Activated CD4-positive, alpha-beta memory T cell treated with anti-CD3 and anti-CD28 coated beads for 36 hours (primary cell): Measurements from ENCODE around the gene ACAP2. TPM values are rescaled to one million over a fixed set of nuclear protein-coding genes. Genes with fewer than 3 reads are reported as not detected.
"Not testable (repeated sequence)": the region's sequence is repeated elsewhere in the genome, so short reads cannot be mapped to it uniquely, and the experiment has no call there.

ENCODE experiments used
- CTCF ChIA-PET: fragments of 350-600 bp; sonication (Branson Sonifier 250); formaldehyde crosslinking; loops from one replicate; lab custom pipeline; 2021; ENCODE audit warnings: antibody characterized with exemption, inconsistent platforms; lab: Charles Lee
- POLR2A ChIA-PET: fragments of 350-600 bp; sonication (Branson Sonifier 250); formaldehyde crosslinking; loops from one replicate; lab custom pipeline; 2021; ENCODE audit warnings: antibody characterized with exemption; lab: Charles Lee
- DNase-seq: peaks from one replicate; pipeline ENCODE4 v3.0.0-alpha.2; 2020
- H3K27ac Mint-ChIP-seq: one replicate; pipeline ENCODE4 v1.8.0; 2021; ENCODE audit warnings: mixed read lengths
- H3K27me3 Mint-ChIP-seq: one replicate; pipeline ENCODE4 v1.8.0; 2021; ENCODE audit warnings: mixed read lengths
- H3K36me3 Mint-ChIP-seq: one replicate; pipeline ENCODE4 v1.8.0; 2021; ENCODE audit warnings: mixed read lengths
- H3K4me1 Mint-ChIP-seq: one replicate; pipeline ENCODE4 v1.8.0; 2021; ENCODE audit warnings: low read depth, mixed read lengths
- H3K4me3 Mint-ChIP-seq: one replicate; pipeline ENCODE4 v1.8.0; 2021; ENCODE audit warnings: mild to moderate bottlenecking, mixed read lengths
- H3K9me3 Mint-ChIP-seq: one replicate; pipeline ENCODE4 v1.8.0; 2021; ENCODE audit warnings: mixed read lengths
- intact Hi-C: fragments of 100-400 bp; cut with micrococcal nuclease; formaldehyde crosslinking; loops from one replicate; pipeline ENCODE4 v1.15.1; 2023
- total RNA-seq, 2 experiments: library from RNA; stranded (reverse); gene quantifications; one replicate each; pipeline ENCODE4 v1.2.3, GENCODE V29; 2021

ACAP2 gene
- total RNA-seq, 2 experiments from 2014 or later: 45.0 to 47.0 TPM

GRCh38 chr3:195384952-195385351 lies 57.9 kb downstream of the ACAP2 start:
- ChIA-PET CTCF (no interaction called here), POLR2A (no interaction called here)
- no peaks in the 10 kb centered on the region for H3K9me3 Mint-ChIP-seq
- intact Hi-C loops: no loop called here
- H3K27me3 Mint-ChIP-seq: no peaks in the 10 kb centered on the region
- peaks cover 7% of the 10 kb centered on the region for H3K36me3 Mint-ChIP-seq
- DNase-seq: no peak
- no peak overlapping the region for H3K27ac Mint-ChIP-seq
- H3K4me3 Mint-ChIP-seq: no peak overlapping the region
- H3K4me1 Mint-ChIP-seq: peaks cover 26% of the 10 kb centered on the region

GRCh38 chr3:195372220-195372619 lies 70.6 kb downstream of the ACAP2 start:
- no peak for DNase-seq
- intact Hi-C loops: no loop called here
- ChIA-PET CTCF (no interaction called here), POLR2A (no interaction called here)
- peaks cover 23% of the 10 kb centered on the region for H3K36me3 Mint-ChIP-seq
- H3K4me3 Mint-ChIP-seq: no peak overlapping the region
- no peak overlapping the region for H3K27ac Mint-ChIP-seq
- no peaks in the 10 kb centered on the region for H3K9me3 Mint-ChIP-seq
- H3K27me3 Mint-ChIP-seq: no peaks in the 10 kb centered on the region
- H3K4me1 Mint-ChIP-seq: no peaks in the 10 kb centered on the region

GRCh38 chr3:195366200-195366925 lies 76.5 kb downstream of the ACAP2 start:
- POLR2A ChIA-PET: no interaction called here
- intact Hi-C loops: no loop called here
- H3K27ac Mint-ChIP-seq: no peak overlapping the region
- no peak overlapping the region for H3K4me3 Mint-ChIP-seq
- H3K27me3 Mint-ChIP-seq: no peaks in the 10 kb centered on the region
- no peaks in the 10 kb centered on the region for H3K9me3 Mint-ChIP-seq
- H3K4me1 Mint-ChIP-seq: peaks cover 14% of the 10 kb centered on the region
- CTCF ChIA-PET: interaction anchor here (1.9 kb wide), 1 partner anchor 95 kb away, joined by 6 read pairs; the partner anchor contains the start of gene XXYLT1
- no peak for DNase-seq
- peaks cover 25% of the 10 kb centered on the region for H3K36me3 Mint-ChIP-seq

- H3K27ac Mint-ChIP-seq: no peak overlapping the region
- ChIA-PET POLR2A (no interaction called here), CTCF (no interaction called here)
- no peak for DNase-seq
- H3K4me3 Mint-ChIP-seq: no peak overlapping the region
- H3K9me3 Mint-ChIP-seq: no peaks in the 10 kb centered on the region
- intact Hi-C loops: no loop called here
- H3K36me3 Mint-ChIP-seq: peaks cover 18% of the 10 kb centered on the region
- H3K27me3 Mint-ChIP-seq: no peaks in the 10 kb centered on the region
- H3K4me1 Mint-ChIP-seq: peaks cover 18% of the 10 kb centered on the region
Observed at GRCh38 chr3:195365371-195365770, 77.4 kb downstream of the ACAP2 start.

- DNase-seq, H3K4me3 Mint-ChIP-seq, H3K27me3 Mint-ChIP-seq, intact Hi-C loops, H3K9me3 Mint-ChIP-seq, POLR2A ChIA-PET, CTCF ChIA-PET, H3K27ac Mint-ChIP-seq: not testable (repeated sequence)
- peaks cover 42% of the 10 kb centered on the region for H3K4me1 Mint-ChIP-seq
- H3K36me3 Mint-ChIP-seq: peaks cover 16% of the 10 kb centered on the region
Observed at GRCh38 chr3:195357797-195358196, 85.0 kb downstream of the ACAP2 start.

- no peak overlapping the region for H3K27ac Mint-ChIP-seq
- CTCF ChIA-PET: no interaction called here
- peaks cover 31% of the 10 kb centered on the region for H3K4me1 Mint-ChIP-seq
- H3K27me3 Mint-ChIP-seq: no peaks in the 10 kb centered on the region
- peaks cover 15% of the 10 kb centered on the region for H3K36me3 Mint-ChIP-seq
- H3K4me3 Mint-ChIP-seq: no peak overlapping the region
- intact Hi-C loops: no loop called here
- POLR2A ChIA-PET: no interaction called here
- DNase-seq: no peak
- peaks cover 7% of the 10 kb centered on the region for H3K9me3 Mint-ChIP-seq
Observed at GRCh38 chr3:195356151-195357086, 86.4 kb downstream of the ACAP2 start.

GRCh38 chr3:195354009-195354408 lies 88.8 kb downstream of the ACAP2 start:
- intact Hi-C loops, POLR2A ChIA-PET, CTCF ChIA-PET, H3K4me3 Mint-ChIP-seq, DNase-seq, H3K27me3 Mint-ChIP-seq, H3K9me3 Mint-ChIP-seq, H3K27ac Mint-ChIP-seq: not testable (repeated sequence)
- peaks cover 16% of the 10 kb centered on the region for H3K36me3 Mint-ChIP-seq
- H3K4me1 Mint-ChIP-seq: peaks cover 16% of the 10 kb centered on the region

- H3K36me3 Mint-ChIP-seq: peaks cover 19% of the 10 kb centered on the region
- CTCF ChIA-PET: no interaction called here
- intact Hi-C loops: no loop called here
Observed at GRCh38 chr3:195352895-195353488, 89.8 kb downstream of the ACAP2 start.

GRCh38 chr3:195348426-195349115 lies 94.2 kb downstream of the ACAP2 start:
- ChIA-PET POLR2A (no interaction called here), CTCF (no interaction called here)
- Mint-ChIP-seq H3K36me3 (peaks cover 8% of the 10 kb centered on the region), H3K27me3 (no peaks in the 10 kb centered on the region), H3K9me3 (no peaks in the 10 kb centered on the region), H3K4me1 (peaks cover 9% of the 10 kb centered on the region), H3K27ac (no peak overlapping the region), H3K4me3 (no peak overlapping the region)
- intact Hi-C loops: no loop called here
- DNase-seq: no peak

More at GRCh38 chr3:195352895-195353488, 89.8 kb downstream of the ACAP2 start:
- peaks cover 7% of the 10 kb centered on the region for H3K9me3 Mint-ChIP-seq
- no peak overlapping the region for H3K4me3 Mint-ChIP-seq
- no peak overlapping the region for H3K27ac Mint-ChIP-seq
- H3K4me1 Mint-ChIP-seq: peaks cover 13% of the 10 kb centered on the region
- H3K27me3 Mint-ChIP-seq: no peaks in the 10 kb centered on the region
- POLR2A ChIA-PET: no interaction called here
- DNase-seq: no peak

GRCh38 chr3:195337747-195338146 lies 105.1 kb downstream of the ACAP2 start:
- H3K4me1 Mint-ChIP-seq: peaks cover 3% of the 10 kb centered on the region
- intact Hi-C loops: loop anchor here (10.0 kb wide), 1 partner anchor 67 kb away; no protein-coding TSS in a partner anchor
- no peak overlapping the region for H3K4me3 Mint-ChIP-seq
- POLR2A ChIA-PET: no interaction called here
- DNase-seq: no peak
- H3K9me3 Mint-ChIP-seq: no peaks in the 10 kb centered on the region
- peaks cover 13% of the 10 kb centered on the region for H3K36me3 Mint-ChIP-seq
- no peak overlapping the region for H3K27ac Mint-ChIP-seq
- no peaks in the 10 kb centered on the region for H3K27me3 Mint-ChIP-seq
- CTCF ChIA-PET: no interaction called here

- Mint-ChIP-seq H3K4me3 (no peak overlapping the region), H3K27ac (no peak overlapping the region), H3K9me3 (no peaks in the 10 kb centered on the region), H3K4me1 (no peaks in the 10 kb centered on the region), H3K27me3 (no peaks in the 10 kb centered on the region), H3K36me3 (peaks cover 18% of the 10 kb centered on the region)
- CTCF ChIA-PET: no interaction called here
- DNase-seq: no peak
- intact Hi-C loops: loop anchor here (10.0 kb wide), 1 partner anchor 70 kb away; no protein-coding TSS in a partner anchor
- POLR2A ChIA-PET: no interaction called here
Observed at GRCh38 chr3:195334967-195335366, 107.9 kb downstream of the ACAP2 start.
